ENCODE measurements around the gene RESP18. TPM values are rescaled to one million over a fixed set of nuclear protein-coding genes. Genes with fewer than 3 reads are reported as not detected.

The RESP18 gene
- total RNA-seq, 2 donors from 2014 or later, result not detected

DNA sequence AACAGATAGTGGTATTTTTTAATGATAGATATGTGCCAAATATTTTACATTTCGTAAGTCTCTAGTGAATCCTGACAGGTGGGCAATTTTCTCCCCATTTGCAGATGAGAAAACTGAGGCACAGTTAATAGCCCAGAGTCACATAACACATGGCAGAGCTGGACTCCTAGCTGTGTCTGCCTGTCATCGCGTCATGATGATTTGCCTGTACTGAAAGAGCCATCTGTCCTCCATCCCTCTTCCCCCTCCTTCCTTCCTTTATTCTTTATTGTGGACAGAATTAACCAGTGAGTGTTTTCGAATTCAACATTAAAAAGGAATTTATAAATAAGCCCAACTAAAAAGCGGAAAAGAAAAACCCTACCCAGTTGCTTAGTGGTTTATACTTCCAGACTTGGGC is 50.2 kb downstream of the RESP18 start:
- WGBS, 2 donors, result 83 to 86% methylated on average over 5 of the region's 5 CpGs
- DNase-seq (no peak), ATAC-seq (no peak)
- Histone ChIP-seq H3K4me1 (peaks cover 35% of the 10 kb centered on the region), H3K4me3 (no peak overlapping the region), H3K27me3 (no peaks in the 10 kb centered on the region), H3K36me3 (replicated peaks in 1 of 2; ENCODE audit: insufficient read depth in 1 of 2, low read depth in 2 of 2) (peaks cover 0 to 21% of the 10 kb centered on the region in 2 donors), H3K27ac (no peak overlapping the region), H3K9me3 (no peaks in the 10 kb centered on the region)
- TF ChIP-seq, protein P1, sequence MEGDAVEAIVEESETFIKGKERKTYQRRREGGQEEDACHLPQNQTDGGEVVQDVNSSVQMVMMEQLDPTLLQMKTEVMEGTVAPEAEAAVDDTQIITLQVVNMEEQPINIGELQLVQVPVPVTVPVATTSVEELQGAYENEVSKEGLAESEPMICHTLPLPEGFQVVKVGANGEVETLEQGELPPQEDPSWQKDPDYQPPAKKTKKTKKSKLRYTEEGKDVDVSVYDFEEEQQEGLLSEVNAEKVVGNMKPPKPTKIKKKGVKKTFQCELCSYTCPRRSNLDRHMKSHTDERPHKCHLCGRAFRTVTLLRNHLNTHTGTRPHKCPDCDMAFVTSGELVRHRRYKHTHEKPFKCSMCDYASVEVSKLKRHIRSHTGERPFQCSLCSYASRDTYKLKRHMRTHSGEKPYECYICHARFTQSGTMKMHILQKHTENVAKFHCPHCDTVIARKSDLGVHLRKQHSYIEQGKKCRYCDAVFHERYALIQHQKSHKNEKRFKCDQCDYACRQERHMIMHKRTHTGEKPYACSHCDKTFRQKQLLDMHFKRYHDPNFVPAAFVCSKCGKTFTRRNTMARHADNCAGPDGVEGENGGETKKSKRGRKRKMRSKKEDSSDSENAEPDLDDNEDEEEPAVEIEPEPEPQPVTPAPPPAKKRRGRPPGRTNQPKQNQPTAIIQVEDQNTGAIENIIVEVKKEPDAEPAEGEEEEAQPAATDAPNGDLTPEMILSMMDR (IDR thresholded peaks at IDR 0.05), result no peak
- TF ChIP-seq POLR2A (IDR thresholded peaks at IDR 0.05), result no peak
- intact Hi-C loops (cut with DNase I), result no loop called here

DNA sequence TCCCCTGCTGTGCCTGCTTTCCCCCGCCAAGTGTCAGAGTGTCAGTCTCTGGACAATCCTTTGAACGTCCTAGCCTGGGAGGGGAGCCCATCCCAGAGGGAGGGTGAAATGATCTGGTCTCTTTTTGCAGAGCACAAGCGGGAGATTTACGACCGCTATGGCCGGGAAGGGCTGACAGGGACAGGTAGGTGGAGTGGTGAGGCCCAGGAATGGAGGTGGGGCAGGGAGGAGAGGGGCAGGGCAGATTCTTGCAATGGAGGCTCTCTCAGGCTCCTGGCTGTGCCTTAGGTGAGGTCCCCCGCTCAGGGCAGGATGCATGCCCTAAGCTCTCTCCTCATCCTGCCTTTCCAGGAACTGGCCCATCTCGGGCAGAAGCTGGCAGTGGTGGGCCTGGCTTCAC is 51.0 kb downstream of the RESP18 start:
- H3K27me3 ChIP-seq, result no peaks in the 10 kb centered on the region
- ATAC-seq (no peak), DNase-seq (no peak)
- intact Hi-C loops (cut with DNase I), result no loop called here
- peaks cover 0 to 21% of the 10 kb centered on the region in 2 donors for H3K36me3 ChIP-seq (replicated peaks in 1 of 2; ENCODE audit: insufficient read depth in 1 of 2, low read depth in 2 of 2)
- no peak overlapping the region for H3K4me3 ChIP-seq
- no peak for TF ChIP-seq POLR2A (IDR thresholded peaks at IDR 0.05)
- TF ChIP-seq, protein P1 (IDR thresholded peaks at IDR 0.05), result no peak
- peaks cover 36% of the 10 kb centered on the region for H3K4me1 ChIP-seq
- H3K9me3 ChIP-seq, result no peaks in the 10 kb centered on the region
- no peak overlapping the region for H3K27ac ChIP-seq
- 87 to 95% methylated on average over 6 to 8 of the region's 8 CpGs for WGBS, 2 donors

DNA sequence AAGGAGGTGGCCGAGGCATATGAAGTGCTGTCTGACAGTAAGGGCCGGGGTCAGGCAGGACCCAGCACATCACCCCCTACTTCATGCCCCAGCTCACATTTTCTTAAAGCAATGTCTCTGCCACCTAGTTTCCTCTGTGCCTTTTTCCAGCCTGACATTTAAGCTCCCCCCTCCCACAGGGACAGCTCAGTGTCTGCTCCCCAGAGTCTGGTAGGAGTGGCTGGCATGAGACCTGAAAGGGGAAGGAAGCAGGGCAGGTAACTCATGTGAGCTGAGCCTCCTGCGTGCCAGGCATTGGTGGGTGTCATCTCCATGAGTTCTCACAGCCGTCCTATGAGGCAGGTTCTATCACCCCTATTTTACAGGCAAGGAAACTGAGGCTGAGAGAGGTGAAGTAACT is 51.9 kb downstream of the RESP18 start:
- intact Hi-C loops (cut with DNase I), result no loop called here
- DNase-seq, result no peak
- peaks cover 36% of the 10 kb centered on the region for H3K4me1 ChIP-seq
- H3K4me3 ChIP-seq, result no peak overlapping the region
- H3K36me3 ChIP-seq (replicated peaks in 1 of 2; ENCODE audit: insufficient read depth in 1 of 2, low read depth in 2 of 2), result peaks cover 0 to 21% of the 10 kb centered on the region in 2 donors
- H3K27ac ChIP-seq, result peak overlapping the region in 3 of 4 donors; percentile 12 to 98 (median 95)
- TF ChIP-seq, protein P1 (IDR thresholded peaks at IDR 0.05), result no peak
- no peak for TF ChIP-seq POLR2A (IDR thresholded peaks at IDR 0.05)
- H3K27me3 ChIP-seq, result no peaks in the 10 kb centered on the region
- no peaks in the 10 kb centered on the region for H3K9me3 ChIP-seq
- 90 to 93% methylated on average over 4 of the region's 4 CpGs for WGBS, 2 donors
- no peak for ATAC-seq

DNA sequence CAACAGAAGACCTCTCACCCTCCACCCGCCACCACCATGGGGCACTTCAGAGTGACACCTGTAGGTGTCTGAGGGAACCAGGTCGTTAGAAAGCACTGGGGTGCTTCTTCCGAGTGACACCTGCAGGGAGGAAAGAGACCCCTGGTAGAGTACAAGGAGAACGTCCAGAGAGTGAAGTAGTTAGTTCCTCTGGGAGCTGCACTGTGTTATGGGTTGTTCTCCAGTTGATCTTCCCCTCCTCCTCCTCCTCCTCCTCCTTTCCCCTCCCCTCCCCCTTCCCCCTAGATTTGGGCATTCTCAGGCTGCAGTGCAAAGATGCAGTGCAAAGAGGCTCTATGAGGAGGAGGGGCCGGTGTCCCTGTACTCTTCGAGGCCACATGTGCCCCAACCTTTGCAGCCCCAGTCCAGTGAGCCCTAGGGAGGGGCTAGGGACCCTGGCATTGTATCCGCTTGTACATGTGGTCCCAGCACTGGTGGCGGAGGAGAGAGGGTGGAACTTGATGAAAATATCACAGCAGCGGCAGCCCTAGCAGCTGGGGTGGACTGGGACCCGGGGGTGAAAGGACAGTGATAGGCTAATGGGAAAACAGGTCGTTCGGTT is 52.5 kb downstream of the RESP18 start:
- TF ChIP-seq, protein P1 (IDR thresholded peaks at IDR 0.05), result peak in 2 of 7 experiments; percentile 14 to 32
- no peak for TF ChIP-seq POLR2A (IDR thresholded peaks at IDR 0.05)
- intact Hi-C loops (cut with DNase I), result no loop called here

More for the DNA sequence above, 52.5 kb downstream of the RESP18 start:
- 40 to 44% methylated on average over 12 of the region's 12 CpGs for WGBS, 2 donors
- Histone ChIP-seq H3K4me1 (peaks cover 36% of the 10 kb centered on the region), H3K36me3 (replicated peaks in 1 of 2; ENCODE audit: insufficient read depth in 1 of 2, low read depth in 2 of 2) (peaks cover 0 to 21% of the 10 kb centered on the region in 2 donors), H3K27me3 (no peaks in the 10 kb centered on the region), H3K9me3 (no peaks in the 10 kb centered on the region), H3K27ac (peak overlapping the region; percentile 95 to 99 (median 96)), H3K4me3 (peak overlapping the region; percentile 28 to 35)
- DNase-seq (peak in 1 of 4 donors; percentile 13), ATAC-seq (no peak)
